Measurements from ENCODE around the gene NLGN1.

The NLGN1 gene

DNA sequence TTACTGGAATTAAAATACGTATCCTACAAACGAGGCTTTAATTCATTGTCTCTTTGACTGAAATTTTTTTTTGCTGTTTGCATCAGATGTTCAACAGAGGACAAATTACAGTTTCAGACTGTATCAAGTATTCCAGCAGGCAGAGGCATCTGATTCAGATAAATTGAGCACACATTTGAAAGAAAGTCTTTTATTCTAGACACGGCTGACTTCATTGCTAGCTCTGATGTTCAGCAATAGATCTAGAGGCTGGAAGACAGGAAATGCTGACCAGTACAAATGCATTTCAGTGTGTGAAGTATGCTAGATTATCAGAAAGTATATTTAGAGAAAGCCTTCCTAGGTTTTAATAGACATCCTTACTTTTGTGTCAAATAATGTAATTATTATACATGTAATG, 472.2 kb downstream of the NLGN1 start:
- H3K9ac ChIP-seq (ENCODE audit: low read depth, low read length), result no peak overlapping the region
- peaks cover 21% of the 10 kb centered on the region for H3K4me1 ChIP-seq (ENCODE audit: control insufficient read depth, insufficient read depth, low read length)
- H3K36me3 ChIP-seq (ENCODE audit: control insufficient read depth, insufficient read depth, low read length), result no peaks in the 10 kb centered on the region
- no peak overlapping the region for H3K27ac ChIP-seq (ENCODE audit: low read depth, low read length)
- no peaks in the 10 kb centered on the region for H3K9me3 ChIP-seq (ENCODE audit: control insufficient read depth, insufficient read depth, low read length)
- no peaks in the 10 kb centered on the region for H3K27me3 ChIP-seq (ENCODE audit: control insufficient read depth, insufficient read depth, low read length)
- H3K4me3 ChIP-seq (ENCODE audit: low read depth, low read length), result no peak overlapping the region

- Histone ChIP-seq H3K4me1 (ENCODE audit: control insufficient read depth, insufficient read depth, low read length) (peaks cover 12% of the 10 kb centered on the region), H3K27ac (ENCODE audit: low read depth, low read length) (no peak overlapping the region), H3K9ac (ENCODE audit: low read depth, low read length) (no peak overlapping the region), H3K27me3 (ENCODE audit: control insufficient read depth, insufficient read depth, low read length) (no peaks in the 10 kb centered on the region), H3K36me3 (ENCODE audit: control insufficient read depth, insufficient read depth, low read length) (no peaks in the 10 kb centered on the region), H3K4me3 (ENCODE audit: low read depth, low read length) (no peak overlapping the region), H3K9me3 (ENCODE audit: control insufficient read depth, insufficient read depth, low read length) (no peaks in the 10 kb centered on the region)
These were observed 473.4 kb downstream of the NLGN1 start for GRCh38 chr3:173870976-173871375.

DNA sequence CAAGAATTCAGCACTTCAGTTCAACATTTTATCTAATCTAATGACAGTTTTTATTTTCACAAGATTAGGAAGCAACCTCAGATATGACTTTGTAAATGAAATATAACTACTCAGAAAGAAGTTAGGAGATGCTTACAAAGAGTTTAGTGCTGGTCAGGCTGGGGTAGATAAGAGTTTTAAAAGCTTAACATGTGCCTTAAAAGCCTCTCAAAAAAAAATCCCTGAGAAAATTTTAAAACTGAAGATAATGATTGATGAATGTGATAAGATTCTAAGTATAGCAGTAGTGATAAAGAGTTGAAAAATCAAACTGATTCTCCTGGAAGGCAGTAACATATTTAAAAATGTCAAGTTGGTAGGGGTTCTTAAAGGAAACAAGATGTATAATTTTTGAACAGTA, 478.2 kb downstream of the NLGN1 start:
- Histone ChIP-seq H3K4me3 (ENCODE audit: low read depth, low read length) (no peak overlapping the region), H3K27ac (ENCODE audit: low read depth, low read length) (no peak overlapping the region), H3K4me1 (ENCODE audit: control insufficient read depth, insufficient read depth, low read length) (no peaks in the 10 kb centered on the region), H3K9me3 (ENCODE audit: control insufficient read depth, insufficient read depth, low read length) (no peaks in the 10 kb centered on the region), H3K9ac (ENCODE audit: low read depth, low read length) (no peak overlapping the region), H3K36me3 (ENCODE audit: control insufficient read depth, insufficient read depth, low read length) (no peaks in the 10 kb centered on the region), H3K27me3 (ENCODE audit: control insufficient read depth, insufficient read depth, low read length) (no peaks in the 10 kb centered on the region)

DNA sequence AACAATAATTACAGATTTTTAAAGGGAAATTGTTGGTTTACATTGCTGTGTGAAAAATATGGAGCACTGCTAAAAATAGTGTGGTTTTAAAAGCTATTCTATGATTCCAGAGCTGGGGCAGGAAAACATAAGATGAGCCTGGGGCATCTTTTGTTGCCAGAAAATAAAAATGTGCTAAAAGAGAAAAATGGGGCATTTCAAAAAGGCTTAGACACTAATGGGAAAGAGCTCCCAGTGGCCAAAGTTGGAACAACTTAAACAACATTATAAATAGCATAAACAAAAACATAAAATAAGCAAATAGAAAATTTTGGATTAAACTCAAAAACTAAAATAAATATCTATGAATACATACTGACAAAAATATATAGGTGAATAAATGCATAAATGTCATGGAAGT, 478.9 kb downstream of the NLGN1 start:
- H3K27ac ChIP-seq (ENCODE audit: low read depth, low read length), result no peak overlapping the region
- H3K4me3 ChIP-seq (ENCODE audit: low read depth, low read length), result no peak overlapping the region
- no peaks in the 10 kb centered on the region for H3K4me1 ChIP-seq (ENCODE audit: control insufficient read depth, insufficient read depth, low read length)
- no peaks in the 10 kb centered on the region for H3K9me3 ChIP-seq (ENCODE audit: control insufficient read depth, insufficient read depth, low read length)
- no peaks in the 10 kb centered on the region for H3K27me3 ChIP-seq (ENCODE audit: control insufficient read depth, insufficient read depth, low read length)
- no peak overlapping the region for H3K9ac ChIP-seq (ENCODE audit: low read depth, low read length)
- H3K36me3 ChIP-seq (ENCODE audit: control insufficient read depth, insufficient read depth, low read length), result no peaks in the 10 kb centered on the region

- no peak overlapping the region for H3K9ac ChIP-seq (ENCODE audit: low read depth, low read length)
- H3K9me3 ChIP-seq (ENCODE audit: control insufficient read depth, insufficient read depth, low read length), result no peaks in the 10 kb centered on the region
- H3K4me3 ChIP-seq (ENCODE audit: low read depth, low read length), result no peak overlapping the region
- H3K4me1 ChIP-seq (ENCODE audit: control insufficient read depth, insufficient read depth, low read length), result peaks cover 9% of the 10 kb centered on the region; the same call in 1 of the 2 replicates
- H3K27ac ChIP-seq (ENCODE audit: low read depth, low read length), result no peak overlapping the region
- H3K36me3 ChIP-seq (ENCODE audit: control insufficient read depth, insufficient read depth, low read length), result no peaks in the 10 kb centered on the region
- no peaks in the 10 kb centered on the region for H3K27me3 ChIP-seq (ENCODE audit: control insufficient read depth, insufficient read depth, low read length)
These were observed 490.3 kb downstream of the NLGN1 start for GRCh38 chr3:173887888-173888287.

- H3K4me3 ChIP-seq (ENCODE audit: low read depth, low read length), result no peak overlapping the region
- no peaks in the 10 kb centered on the region for H3K36me3 ChIP-seq (ENCODE audit: control insufficient read depth, insufficient read depth, low read length)
- no peak overlapping the region for H3K9ac ChIP-seq (ENCODE audit: low read depth, low read length)
- no peaks in the 10 kb centered on the region for H3K9me3 ChIP-seq (ENCODE audit: control insufficient read depth, insufficient read depth, low read length)
- peaks cover 9% of the 10 kb centered on the region; the same call in 1 of the 2 replicates for H3K4me1 ChIP-seq (ENCODE audit: control insufficient read depth, insufficient read depth, low read length)
- H3K27ac ChIP-seq (ENCODE audit: low read depth, low read length), result no peak overlapping the region
- no peaks in the 10 kb centered on the region for H3K27me3 ChIP-seq (ENCODE audit: control insufficient read depth, insufficient read depth, low read length)
These were observed 492.1 kb downstream of the NLGN1 start for GRCh38 chr3:173889596-173889995.

- H3K9me3 ChIP-seq (ENCODE audit: control insufficient read depth, insufficient read depth, low read length), result no peaks in the 10 kb centered on the region
These were observed 492.5 kb downstream of the NLGN1 start for GRCh38 chr3:173890091-173890490.

GRCh38 chr3:173891272-173892100, 493.9 kb downstream of the NLGN1 start:
- Histone ChIP-seq H3K4me1 (ENCODE audit: control insufficient read depth, insufficient read depth, low read length) (peaks cover 9% of the 10 kb centered on the region; the same call in 1 of the 2 replicates), H3K27ac (ENCODE audit: low read depth, low read length) (no peak overlapping the region), H3K27me3 (ENCODE audit: control insufficient read depth, insufficient read depth, low read length) (no peaks in the 10 kb centered on the region), H3K4me3 (ENCODE audit: low read depth, low read length) (no peak overlapping the region), H3K9ac (ENCODE audit: low read depth, low read length) (no peak overlapping the region), H3K9me3 (ENCODE audit: control insufficient read depth, insufficient read depth, low read length) (no peaks in the 10 kb centered on the region), H3K36me3 (ENCODE audit: control insufficient read depth, insufficient read depth, low read length) (no peaks in the 10 kb centered on the region)

More at GRCh38 chr3:173890091-173890490, 492.5 kb downstream of the NLGN1 start:
- H3K27me3 ChIP-seq (ENCODE audit: control insufficient read depth, insufficient read depth, low read length), result no peaks in the 10 kb centered on the region
- H3K9ac ChIP-seq (ENCODE audit: low read depth, low read length), result no peak overlapping the region
- no peak overlapping the region for H3K4me3 ChIP-seq (ENCODE audit: low read depth, low read length)
- peaks cover 9% of the 10 kb centered on the region; the same call in 1 of the 2 replicates for H3K4me1 ChIP-seq (ENCODE audit: control insufficient read depth, insufficient read depth, low read length)
- H3K27ac ChIP-seq (ENCODE audit: low read depth, low read length), result no peak overlapping the region
- H3K36me3 ChIP-seq (ENCODE audit: control insufficient read depth, insufficient read depth, low read length), result no peaks in the 10 kb centered on the region

GRCh38 chr3:173892547-173892946, 495.0 kb downstream of the NLGN1 start:
- Histone ChIP-seq H3K4me1 (ENCODE audit: control insufficient read depth, insufficient read depth, low read length) (peaks cover 13% of the 10 kb centered on the region; the same call in 1 of the 2 replicates), H3K4me3 (ENCODE audit: low read depth, low read length) (no peak overlapping the region), H3K27ac (ENCODE audit: low read depth, low read length) (no peak overlapping the region)

DNA sequence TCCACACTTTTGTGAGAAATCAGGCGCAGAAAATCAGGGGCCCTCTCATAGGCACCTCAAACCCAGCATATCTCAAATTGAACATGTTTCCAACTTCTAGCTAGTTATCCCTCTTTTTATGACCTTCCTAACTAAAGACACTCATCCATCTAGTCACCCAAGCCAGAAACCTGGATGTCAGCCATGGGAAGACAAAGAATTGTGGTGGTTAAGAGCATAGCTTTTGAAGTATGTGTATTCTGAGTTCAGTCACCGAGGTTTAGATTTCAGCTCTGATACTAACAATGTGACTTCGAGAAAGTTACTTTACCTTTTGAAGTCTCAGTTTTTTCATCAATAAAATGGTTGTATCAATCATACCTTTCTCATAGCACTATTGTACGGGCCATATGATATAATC, 495.5 kb downstream of the NLGN1 start:
- H3K27me3 ChIP-seq (ENCODE audit: control insufficient read depth, insufficient read depth, low read length), result no peaks in the 10 kb centered on the region
- H3K4me1 ChIP-seq (ENCODE audit: control insufficient read depth, insufficient read depth, low read length), result peaks cover 15% of the 10 kb centered on the region; the same call in 1 of the 2 replicates
- no peak overlapping the region for H3K9ac ChIP-seq (ENCODE audit: low read depth, low read length)
- H3K4me3 ChIP-seq (ENCODE audit: low read depth, low read length), result no peak overlapping the region
- H3K27ac ChIP-seq (ENCODE audit: low read depth, low read length), result no peak overlapping the region
- no peaks in the 10 kb centered on the region for H3K36me3 ChIP-seq (ENCODE audit: control insufficient read depth, insufficient read depth, low read length)
- H3K9me3 ChIP-seq (ENCODE audit: control insufficient read depth, insufficient read depth, low read length), result no peaks in the 10 kb centered on the region

More at GRCh38 chr3:173892547-173892946, 495.0 kb downstream of the NLGN1 start:
- H3K27me3 ChIP-seq (ENCODE audit: control insufficient read depth, insufficient read depth, low read length), result no peaks in the 10 kb centered on the region
- H3K9ac ChIP-seq (ENCODE audit: low read depth, low read length), result no peak overlapping the region
- no peaks in the 10 kb centered on the region for H3K36me3 ChIP-seq (ENCODE audit: control insufficient read depth, insufficient read depth, low read length)
- no peaks in the 10 kb centered on the region for H3K9me3 ChIP-seq (ENCODE audit: control insufficient read depth, insufficient read depth, low read length)

DNA sequence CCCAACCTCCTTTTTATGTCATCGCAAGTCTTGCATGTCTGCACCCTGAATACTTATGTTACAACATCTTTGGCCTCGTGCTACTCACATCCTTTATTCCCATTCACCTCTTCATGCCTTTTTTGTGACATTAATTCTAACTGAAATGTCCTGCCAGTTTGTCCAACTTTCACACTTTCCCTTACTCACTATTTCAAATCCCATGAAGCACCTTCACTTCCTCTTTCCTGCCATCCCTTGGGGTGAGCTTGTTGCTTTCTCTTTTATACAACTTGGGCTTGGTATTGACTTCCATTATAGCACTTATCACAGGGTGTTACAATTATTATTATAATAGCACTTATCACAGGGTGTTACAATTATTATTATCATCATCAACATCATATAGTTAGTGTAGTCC, 496.3 kb downstream of the NLGN1 start:
- no peak overlapping the region for H3K4me3 ChIP-seq (ENCODE audit: low read depth, low read length)
- no peak overlapping the region for H3K9ac ChIP-seq (ENCODE audit: low read depth, low read length)
- H3K27me3 ChIP-seq (ENCODE audit: control insufficient read depth, insufficient read depth, low read length), result no peaks in the 10 kb centered on the region
- H3K9me3 ChIP-seq (ENCODE audit: control insufficient read depth, insufficient read depth, low read length), result no peaks in the 10 kb centered on the region
- no peak overlapping the region for H3K27ac ChIP-seq (ENCODE audit: low read depth, low read length)
- H3K4me1 ChIP-seq (ENCODE audit: control insufficient read depth, insufficient read depth, low read length), result peaks cover 15% of the 10 kb centered on the region; the same call in 1 of the 2 replicates
- no peaks in the 10 kb centered on the region for H3K36me3 ChIP-seq (ENCODE audit: control insufficient read depth, insufficient read depth, low read length)
